Prostate gland (tissue), 2 donors: ENCODE measurements around the gene PRUNE1. TPM values are rescaled to one million over a fixed set of nuclear protein-coding genes. Genes with fewer than 3 reads are reported as not detected.

ENCODE experiments used
- DNase-seq: peaks from one replicate; pipeline ENCODE4 v3.0.0-alpha.2; 2019; ENCODE audit warnings: low spot score
- H3K27ac ChIP-seq, 2 donors: fragments of 200-600 bp; sonication (generic); 2 replicates each; pipeline ENCODE4 v1.5.1; 2017 to 2019
- H3K27me3 ChIP-seq: fragments of 200-600 bp; sonication (generic); replicated peaks from 2 replicates; pipeline ENCODE4 v1.5.1; 2019; ENCODE audit not compliant: insufficient read depth
- H3K36me3 ChIP-seq, 2 donors: fragments of 200-600 bp; sonication (generic); 1 replicate in 1 of 2; 2 replicates in 1 of 2; pipeline versions ENCODE4 v1.5.1 to v1.8.1; 2017 to 2019
- H3K4me1 ChIP-seq: fragments of 200-600 bp; sonication (generic); replicated peaks from 2 replicates; pipeline ENCODE4 v1.5.1; 2019
- H3K4me3 ChIP-seq, 2 donors: fragments of 200-600 bp; sonication (generic); 2 replicates each; pipeline ENCODE4 v1.5.1; 2017 to 2019
- H3K9me3 ChIP-seq: fragments of 200-600 bp; sonication (generic); 2 replicates; pipeline ENCODE4 v1.5.1; 2017
- CTCF ChIP-seq, 4 experiments: fragments of 200-600 bp in 2 of 4; fragments of 450-650 bp in 2 of 4; sonication (generic) in 2 of 4; IDR thresholded peaks; 1 replicate in 3 of 4; 2 replicates in 1 of 4; pipeline ENCODE4 v1.5.1; 2016 to 2019; ENCODE audit warnings: antibody characterized with exemption in 4 of 4, mild to moderate bottlenecking in 2 of 4, moderate library complexity in 2 of 4
- POLR2A ChIP-seq: fragments of 450-650 bp; IDR thresholded peaks from one replicate; pipeline ENCODE4 v1.6.1; 2016; ENCODE audit warnings: antibody characterized with exemption, mild to moderate bottlenecking
- POLR2AphosphoS5 ChIP-seq: sonication (generic); formaldehyde crosslinking; IDR thresholded peaks from one replicate; pipeline ENCODE4 v1.6.1; 2017; ENCODE audit warnings: antibody characterized with exemption
- WGBS: methylation state at CpG from one replicate; pipeline ENCODE4 v1.1.5; 2018; 5-methylcytosine and 5-hydroxymethylcytosine counted together
- intact Hi-C: fragments of 100-400 bp; cut with DNase I; formaldehyde crosslinking; loops from one replicate; pipeline ENCODE4 v1.14.2; 2022
- total RNA-seq, 2 donors: library from RNA; depleted of rRNA; stranded (reverse); fragments of >200 nt; gene quantifications; one replicate each; pipeline ENCODE4 v1.1.0, GENCODE V29; 2016

The PRUNE1 gene
- total RNA-seq, 2 donors from 2014 or later: 29.2 to 37.5 TPM

GRCh38 chr1:151037032-151037431 is 28.8 kb downstream of the PRUNE1 start:
- TF ChIP-seq POLR2A: no peak
- H3K9me3 ChIP-seq: no peaks in the 10 kb centered on the region
- no peak for DNase-seq
- H3K4me3 ChIP-seq: peak overlapping the region in 1 of 2 donors; percentile 20
- intact Hi-C loops: no loop called here
- no peaks in the 10 kb centered on the region for H3K4me1 ChIP-seq
- no peaks in the 10 kb centered on the region for H3K36me3 ChIP-seq
- H3K27me3 ChIP-seq: no peaks in the 10 kb centered on the region
- peak overlapping the region in 1 of 2 donors; percentile 43 for H3K27ac ChIP-seq
- 65% methylated on average over 6 of the region's 6 CpGs for WGBS

GRCh38 chr1:151039521-151039920 is 31.3 kb downstream of the PRUNE1 start:
- 97% methylated on average over 3 of the region's 3 CpGs for WGBS
- no peak overlapping the region for H3K27ac ChIP-seq
- H3K36me3 ChIP-seq: no peaks in the 10 kb centered on the region
- no peak for TF ChIP-seq CTCF (IDR thresholded peaks at IDR 0.05)
- TF ChIP-seq POLR2AphosphoS5: no peak
- no peak for TF ChIP-seq POLR2A
- DNase-seq: no peak
- H3K9me3 ChIP-seq: no peaks in the 10 kb centered on the region
- H3K4me1 ChIP-seq: no peaks in the 10 kb centered on the region
- intact Hi-C loops: no loop called here
- no peaks in the 10 kb centered on the region for H3K27me3 ChIP-seq
- no peak overlapping the region for H3K4me3 ChIP-seq

- intact Hi-C loops: no loop called here
- Histone ChIP-seq H3K36me3 (no peaks in the 10 kb centered on the region), H3K9me3 (no peaks in the 10 kb centered on the region), H3K27ac (no peak overlapping the region), H3K4me3 (no peak overlapping the region), H3K4me1 (no peaks in the 10 kb centered on the region), H3K27me3 (no peaks in the 10 kb centered on the region)
- DNase-seq: no peak
- WGBS: 97% methylated on average over 1 of the region's 1 CpG
- no peak for TF ChIP-seq POLR2AphosphoS5
- TF ChIP-seq CTCF (IDR thresholded peaks at IDR 0.05): no peak
- no peak for TF ChIP-seq POLR2A
These were observed 34.9 kb downstream of the PRUNE1 start for GRCh38 chr1:151043163-151043562.

- Histone ChIP-seq H3K4me1 (no peaks in the 10 kb centered on the region), H3K27ac (peak within 1 kb of the TSS; percentile 94 to 97), H3K27me3 (no peaks in the 10 kb centered on the region), H3K4me3 (peak within 1 kb of the TSS; percentile 66 to 72), H3K9me3 (no peaks in the 10 kb centered on the region), H3K36me3 (peaks cover 0 to 4% of the 10 kb centered on the region in 2 donors)
- under 1% methylated on average over 28 of the region's 29 CpGs for WGBS
- peak; percentile 59 for DNase-seq
- TF ChIP-seq POLR2AphosphoS5 (peak; percentile 85), CTCF (IDR thresholded peaks at IDR 0.05) (no peak), POLR2A (peak; percentile 72)
- intact Hi-C loops: no loop called here
These were observed 39.3 kb downstream of the PRUNE1 start, which contains the start of gene C1orf56 for GRCh38 chr1:151047591-151047924. Gene C1orf56, plus strand, starts transcription at chr1:151047751. Its CDS starts 97 bp downstream, at chr1:151047848.

- intact Hi-C loops: no loop called here
- H3K27ac ChIP-seq: peak overlapping the region; percentile 94 to 97
- H3K4me3 ChIP-seq: peak overlapping the region; percentile 66 to 72
- TF ChIP-seq CTCF (IDR thresholded peaks at IDR 0.05): peak in 3 of 4 experiments; percentile 22 to 62 (median 58)
- peak; percentile 58 for TF ChIP-seq POLR2AphosphoS5
- peak; percentile 39 for TF ChIP-seq POLR2A
- peak; percentile 70 for DNase-seq
- no peaks in the 10 kb centered on the region for H3K27me3 ChIP-seq
- no peaks in the 10 kb centered on the region for H3K4me1 ChIP-seq
- H3K9me3 ChIP-seq: no peaks in the 10 kb centered on the region
- WGBS: under 1% methylated on average over 48 of the region's 48 CpGs
- peaks cover 0 to 8% of the 10 kb centered on the region in 2 donors for H3K36me3 ChIP-seq
These were observed 39.8 kb downstream of the PRUNE1 start for GRCh38 chr1:151047925-151048644.
